Osteocyte (in vitro differentiated cells): ENCODE results near the gene PRPF4. TPM values are rescaled to one million over a fixed set of nuclear protein-coding genes. Genes with fewer than 3 reads are reported as not detected.

Experiments used
- DNase-seq: peaks from one replicate; pipeline ENCODE4 v3.0.0; 2021; ENCODE audit warnings: mixed read lengths; ENCODE audit not compliant: unreplicated experiment; ENCODE audit errors: extremely low spot score
- H3K27ac Mint-ChIP-seq: one replicate; pipeline ENCODE4 v1.8.0; 2021; ENCODE audit warnings: mild to moderate bottlenecking, mixed read lengths; ENCODE audit not compliant: unreplicated experiment
- H3K27me3 Mint-ChIP-seq: one replicate; pipeline ENCODE4 v1.8.0; 2021; ENCODE audit warnings: mixed read lengths; ENCODE audit not compliant: unreplicated experiment
- H3K36me3 Mint-ChIP-seq: one replicate; pipeline ENCODE4 v1.8.0; 2021; ENCODE audit warnings: mixed read lengths; ENCODE audit not compliant: unreplicated experiment
- H3K4me1 Mint-ChIP-seq: one replicate; pipeline ENCODE4 v1.8.0; 2021; ENCODE audit warnings: mixed read lengths; ENCODE audit not compliant: unreplicated experiment
- H3K4me3 Mint-ChIP-seq: one replicate; pipeline ENCODE4 v1.8.0; 2021; ENCODE audit warnings: mild to moderate bottlenecking, moderate library complexity, mixed read lengths; ENCODE audit not compliant: unreplicated experiment
- H3K9me3 Mint-ChIP-seq: one replicate; pipeline ENCODE4 v1.8.0; 2021; ENCODE audit warnings: mixed read lengths; ENCODE audit not compliant: unreplicated experiment
- CTCF ChIP-seq: fragments of 200-600 bp; sonication (generic); IDR thresholded peaks from 2 replicates; pipeline ENCODE4 v1.5.0; 2021; ENCODE audit warnings: antibody characterized with exemption, mild to moderate bottlenecking, moderate library complexity
- total RNA-seq: library from RNA; stranded (reverse); gene quantifications from 2 replicates; pipeline ENCODE4 v1.2.1, GENCODE V29; 2021

Gene PRPF4
- total RNA-seq, 1 donor from 2014 or later, result 22.0 TPM

- H3K36me3 Mint-ChIP-seq, result no peaks in the 10 kb centered on the region
- no peak for TF ChIP-seq CTCF
- DNase-seq, result no peak
Observed at GRCh38 chr9:113331780-113332179, 56.3 kb downstream of the PRPF4 start.

GRCh38 chr9:113337714-113338113 is 62.3 kb downstream of the PRPF4 start:
- Mint-ChIP-seq H3K27ac (no peak overlapping the region), H3K4me3 (no peak overlapping the region), H3K9me3 (no peaks in the 10 kb centered on the region), H3K27me3 (peaks cover 3% of the 10 kb centered on the region), H3K36me3 (no peaks in the 10 kb centered on the region), H3K4me1 (peaks cover 14% of the 10 kb centered on the region)
- DNase-seq, result no peak
- TF ChIP-seq CTCF, result no peak

More at GRCh38 chr9:113331780-113332179, 56.3 kb downstream of the PRPF4 start:
- Mint-ChIP-seq H3K27me3 (peaks cover 3% of the 10 kb centered on the region), H3K4me1 (no peaks in the 10 kb centered on the region), H3K27ac (no peak overlapping the region), H3K9me3 (no peaks in the 10 kb centered on the region), H3K4me3 (no peak overlapping the region)

GRCh38 chr9:113340011-113340699 is 64.7 kb downstream of the PRPF4 start, which contains the start of gene WDR31:
TSS of gene WDR31 (minus strand) at chr9:113340275. CDS start at chr9:113332022, 8,253 bp downstream.
- peak within 1 kb of the TSS; percentile 90 for H3K27ac Mint-ChIP-seq
- H3K27me3 Mint-ChIP-seq, result peaks cover 3% of the 10 kb centered on the region
- peaks cover 21% of the 10 kb centered on the region for H3K4me1 Mint-ChIP-seq
- DNase-seq, result peak; percentile 94
- H3K4me3 Mint-ChIP-seq, result peak within 1 kb of the TSS; percentile 85
- no peaks in the 10 kb centered on the region for H3K36me3 Mint-ChIP-seq
- no peaks in the 10 kb centered on the region for H3K9me3 Mint-ChIP-seq
- TF ChIP-seq CTCF, result no peak

DNA sequence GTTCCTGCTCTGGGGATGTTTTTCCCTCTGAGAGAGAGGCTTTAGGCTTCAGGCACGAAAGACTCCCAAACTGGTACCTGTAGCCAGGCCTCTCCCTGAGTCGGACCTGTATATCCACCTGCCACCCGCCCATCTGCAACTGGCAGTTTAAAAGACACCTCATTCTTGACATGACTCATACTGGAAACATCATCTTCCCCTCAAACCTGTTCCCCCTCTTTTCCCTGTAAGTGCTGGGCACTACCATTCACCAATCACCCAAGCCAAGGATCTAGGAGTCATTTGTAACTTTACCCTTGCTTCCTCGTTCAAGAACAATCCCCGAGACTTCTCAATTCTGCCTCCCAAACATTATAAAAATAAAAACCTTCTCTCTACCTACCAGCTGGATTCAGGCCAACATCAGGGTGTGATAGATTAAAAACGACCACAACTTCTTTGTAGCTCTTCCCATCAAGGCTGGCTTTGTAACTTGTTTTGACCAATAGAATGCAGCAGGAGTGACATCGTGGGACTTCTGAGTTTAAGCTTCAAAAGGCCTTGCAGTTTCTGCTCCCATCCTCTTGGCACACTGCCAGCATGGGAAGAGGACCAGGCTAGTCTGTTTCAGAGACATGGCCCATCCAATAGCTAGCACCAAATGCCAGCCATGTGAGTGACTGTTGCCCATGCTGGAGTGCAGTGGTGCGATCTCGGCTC is 66.4 kb downstream of the PRPF4 start:
- no peak for TF ChIP-seq CTCF
- DNase-seq, result no peak
- Mint-ChIP-seq H3K27ac (no peak overlapping the region), H3K9me3 (no peaks in the 10 kb centered on the region), H3K4me3 (no peak overlapping the region), H3K27me3 (no peaks in the 10 kb centered on the region), H3K4me1 (peaks cover 21% of the 10 kb centered on the region), H3K36me3 (no peaks in the 10 kb centered on the region)

Other genes starting within 250 kb of the PRPF4 start
- 5.9 and 7.0 TPM in 2 replicates for gene ZFP37, start 218.9 kb upstream of the PRPF4 start, total RNA-seq
- 3.3 and 3.9 TPM in 2 replicates for gene SLC31A2, start 124.7 kb upstream of the PRPF4 start, total RNA-seq
- 30.8 and 31.9 TPM in 2 replicates for gene FKBP15, start 54.4 kb upstream of the PRPF4 start, total RNA-seq
- gene SLC31A1, start 54.1 kb upstream of the PRPF4 start, total RNA-seq, result 22.1 and 22.4 TPM in 2 replicates
- 26.3 and 28.2 TPM in 2 replicates for gene CDC26, start 86 bp upstream of the PRPF4 start, total RNA-seq
- gene RNF183, start 27.7 kb downstream of the PRPF4 start, total RNA-seq, result not detected in 2 replicates
- 2.2 and 3.4 TPM in 2 replicates for gene WDR31, start 64.6 kb downstream of the PRPF4 start, total RNA-seq
- gene BSPRY, start 73.9 kb downstream of the PRPF4 start, total RNA-seq, result not detected in 2 replicates
- gene HDHD3, start 101.3 kb downstream of the PRPF4 start, total RNA-seq, result 12.2 and 12.7 TPM in 2 replicates
- gene ALAD, start 125.6 kb downstream of the PRPF4 start, total RNA-seq, result 26.2 and 27.4 TPM in 2 replicates
- gene POLE3, start 135.0 kb downstream of the PRPF4 start, total RNA-seq, result 32.0 and 35.5 TPM in 2 replicates
- 0.43 and 0.55 TPM in 2 replicates for gene C9orf43, start 135.1 kb downstream of the PRPF4 start, total RNA-seq
- 53.8 and 67.8 TPM in 2 replicates for gene RGS3, start 188.1 kb downstream of the PRPF4 start, total RNA-seq